HG03432 (cell line): Measurements from ENCODE around the gene FAM3C.

Source experiments
- ATAC-seq: cut with Tn5 transposase; IDR thresholded peaks from one replicate; pipeline ENCODE4 v1.9.1; 2021; ENCODE audit warnings: mild to moderate bottlenecking, moderate library complexity; ENCODE audit not compliant: unreplicated experiment

Gene FAM3C

DNA sequence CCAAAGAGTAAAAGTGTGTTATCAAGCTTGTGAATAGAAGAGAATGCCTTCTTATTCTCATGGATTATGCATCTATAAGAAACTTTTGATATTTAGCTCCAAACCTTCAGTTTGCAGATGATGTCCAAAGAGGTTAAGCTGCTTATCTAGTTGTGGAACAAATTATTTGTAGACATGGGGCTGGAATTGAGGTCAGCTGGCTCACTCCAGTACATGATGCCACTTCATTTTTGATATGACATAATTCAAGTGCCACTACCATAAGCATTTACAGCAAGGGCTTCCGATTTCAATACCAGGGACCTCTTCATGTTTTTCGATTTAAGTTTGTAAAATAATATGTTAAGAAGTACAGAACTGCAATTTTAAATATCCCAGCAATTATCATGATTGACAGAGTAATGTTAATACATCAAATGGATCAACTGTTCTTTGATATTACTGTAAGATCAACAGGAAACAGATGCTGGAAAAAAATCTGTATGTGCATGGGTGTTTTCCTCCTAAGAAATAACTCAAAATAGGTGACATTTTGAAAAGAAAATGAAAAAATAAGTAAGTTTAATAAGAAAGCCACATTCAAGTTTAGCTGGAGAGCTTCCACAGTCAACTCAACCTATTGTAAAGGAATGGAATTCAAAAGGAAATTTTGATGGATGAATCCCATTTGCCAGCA, 12.7 kb downstream of the FAM3C start:
- no peak for ATAC-seq

DNA sequence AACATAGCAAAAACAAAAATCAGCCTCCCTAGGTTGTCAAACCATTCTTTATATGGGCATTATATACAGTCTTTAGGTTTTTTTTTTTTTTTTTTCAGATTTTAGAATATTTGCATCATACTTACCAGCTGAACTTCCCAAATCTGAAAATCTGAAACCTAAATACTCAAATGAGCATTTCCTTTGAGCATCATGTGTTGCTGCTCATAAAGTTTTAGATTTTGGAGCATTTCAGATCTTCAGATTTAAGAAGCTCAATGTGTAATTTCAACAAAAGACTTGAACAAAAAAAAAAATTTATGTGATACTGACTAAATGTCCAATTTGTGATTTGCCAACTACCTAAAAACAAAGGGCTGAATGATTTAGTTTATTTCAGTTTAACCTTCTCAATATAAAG, 13.6 kb downstream of the FAM3C start:
- no peak for ATAC-seq

DNA sequence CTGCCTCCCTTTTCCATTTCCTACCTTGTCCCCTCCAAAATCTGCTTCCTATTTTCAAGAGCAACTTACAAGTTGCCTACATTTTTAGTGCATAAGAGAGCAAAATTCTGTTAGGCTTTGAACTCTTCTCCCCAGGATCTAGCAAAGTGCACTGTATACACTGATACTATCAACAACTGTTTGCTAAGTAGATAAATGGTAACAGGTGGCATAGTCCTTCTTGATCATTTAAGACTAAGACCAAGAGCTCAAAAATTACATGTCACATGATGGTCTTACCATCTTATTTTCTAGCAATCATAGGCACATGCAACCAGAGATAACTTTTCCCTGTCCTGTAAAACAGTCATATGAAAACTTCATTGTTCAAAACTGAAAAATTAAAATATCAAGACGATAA, 16.2 kb downstream of the FAM3C start:
- ATAC-seq: no peak

DNA sequence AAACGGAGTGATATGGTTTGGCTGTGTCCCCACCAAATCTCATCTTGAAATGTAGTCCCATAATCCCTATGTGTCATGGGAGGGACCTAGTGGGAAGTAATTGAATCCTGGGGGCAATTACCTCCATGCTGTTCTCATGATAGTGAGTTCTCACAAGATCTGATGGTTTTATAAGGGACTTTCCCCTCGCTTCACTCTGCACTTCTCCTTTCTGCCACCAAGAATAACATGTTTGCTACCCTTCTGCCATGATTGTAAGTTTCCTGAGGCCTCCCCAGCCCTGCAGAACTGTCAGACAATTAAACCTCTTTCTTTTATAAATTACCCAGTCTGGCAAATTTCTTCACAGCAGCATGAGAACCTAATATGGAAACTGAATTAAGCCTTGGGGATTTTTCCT, 19.1 kb downstream of the FAM3C start:
- no peak for ATAC-seq

DNA sequence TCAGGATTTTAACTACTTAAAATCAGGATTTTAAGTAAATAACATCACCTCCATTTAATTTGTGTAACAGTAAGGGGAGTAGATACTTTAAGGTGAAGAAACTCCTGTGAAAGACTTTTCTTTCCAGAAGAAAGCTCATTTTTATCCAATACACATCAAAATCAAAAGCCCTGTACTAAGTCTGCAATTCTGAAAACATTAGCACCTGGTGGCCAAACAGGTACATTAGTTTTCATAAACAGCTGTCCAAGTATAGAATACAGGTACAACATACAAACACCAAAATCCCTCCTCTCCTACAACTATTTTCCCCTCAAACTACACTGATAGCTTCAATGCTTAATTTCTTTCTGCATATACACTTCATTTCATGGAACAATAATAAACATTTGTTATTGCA, 22.9 kb downstream of the FAM3C start:
- ATAC-seq: no peak

DNA sequence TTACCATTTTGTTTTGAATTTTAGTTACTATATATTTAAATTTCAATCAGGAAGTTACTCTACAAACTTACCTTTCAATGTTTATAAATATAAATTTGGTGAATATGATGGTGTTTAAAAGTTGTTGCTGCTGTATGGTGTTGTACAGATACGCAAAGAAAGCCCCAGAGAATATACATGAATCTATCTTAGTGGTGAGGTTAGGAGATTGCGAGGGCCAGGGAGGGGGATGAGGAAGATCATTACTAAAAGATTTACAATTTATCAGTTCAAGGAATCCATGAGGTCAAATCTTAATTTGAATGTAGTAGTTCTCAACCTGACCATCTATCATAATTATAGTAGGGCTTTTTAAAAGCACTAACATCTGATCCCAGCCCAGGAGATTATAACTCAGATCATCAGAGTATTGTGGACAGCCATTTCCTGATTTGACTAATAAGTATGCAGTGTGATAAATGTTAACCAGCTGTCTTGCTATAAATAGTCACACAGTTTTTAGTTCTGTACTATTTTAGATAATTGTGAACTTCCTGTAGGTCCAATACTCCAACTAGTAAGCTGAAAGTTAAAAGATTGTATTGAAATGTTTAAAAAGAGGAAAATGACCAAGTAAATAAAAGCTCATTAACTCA, 23.6 kb downstream of the FAM3C start:
- peak; percentile 91 for ATAC-seq

DNA sequence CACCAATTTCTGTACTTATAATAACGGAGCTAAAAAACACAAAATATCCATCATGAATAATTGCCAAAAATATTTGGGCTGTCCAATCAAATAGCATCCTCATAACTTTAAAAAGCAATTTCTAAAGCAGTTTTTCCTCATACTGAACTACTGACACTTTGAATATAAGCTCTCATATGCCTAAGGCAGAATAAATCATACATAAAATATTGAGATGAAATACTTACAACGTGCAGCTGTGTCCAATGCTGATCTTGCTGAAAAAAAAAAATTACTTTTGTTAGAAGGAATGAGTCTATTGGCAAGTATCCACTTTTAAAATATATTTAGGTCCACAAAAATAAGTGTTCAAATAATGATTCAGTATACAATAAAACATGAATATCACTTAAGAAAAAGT, 24.2 kb downstream of the FAM3C start:
- ATAC-seq: no peak

DNA sequence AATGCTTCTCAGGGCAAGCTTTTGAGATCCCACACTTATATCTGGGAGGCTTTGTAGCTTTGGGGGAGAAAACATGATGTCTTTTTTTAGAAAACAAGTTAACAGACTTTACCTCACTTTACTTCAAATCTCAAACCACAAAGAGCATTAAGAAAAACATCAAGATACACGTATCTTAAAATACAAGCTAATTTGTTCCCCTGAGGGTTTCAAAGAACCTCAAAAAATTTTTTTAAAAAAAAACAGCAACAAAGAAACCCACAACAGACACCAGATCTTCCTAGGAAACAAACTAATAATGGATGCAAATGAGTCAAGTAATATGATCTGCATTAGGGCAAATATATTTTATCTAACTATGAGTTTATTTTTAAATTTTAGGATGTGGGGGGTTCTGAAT, 24.7 kb downstream of the FAM3C start:
- ATAC-seq: no peak

DNA sequence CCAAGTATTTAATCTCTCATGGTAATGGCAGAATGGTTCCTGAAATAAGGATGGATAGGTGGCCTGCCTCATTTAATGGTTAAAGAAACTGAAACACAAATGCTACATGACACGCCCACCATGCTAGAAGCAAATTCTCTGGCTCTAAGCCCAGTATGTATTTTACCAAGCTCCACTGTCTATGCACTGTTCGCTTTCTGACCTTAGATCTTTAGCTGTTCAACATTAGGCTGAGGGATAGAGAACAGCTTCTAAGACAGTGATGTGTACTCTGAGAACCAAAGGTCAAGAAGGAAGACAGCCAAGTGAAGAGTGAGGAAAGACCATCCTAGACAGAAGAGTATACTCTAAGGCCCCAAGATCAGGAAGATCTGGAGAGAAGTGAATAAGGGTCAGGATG, 26.6 kb downstream of the FAM3C start:
- ATAC-seq: peak; percentile 52

DNA sequence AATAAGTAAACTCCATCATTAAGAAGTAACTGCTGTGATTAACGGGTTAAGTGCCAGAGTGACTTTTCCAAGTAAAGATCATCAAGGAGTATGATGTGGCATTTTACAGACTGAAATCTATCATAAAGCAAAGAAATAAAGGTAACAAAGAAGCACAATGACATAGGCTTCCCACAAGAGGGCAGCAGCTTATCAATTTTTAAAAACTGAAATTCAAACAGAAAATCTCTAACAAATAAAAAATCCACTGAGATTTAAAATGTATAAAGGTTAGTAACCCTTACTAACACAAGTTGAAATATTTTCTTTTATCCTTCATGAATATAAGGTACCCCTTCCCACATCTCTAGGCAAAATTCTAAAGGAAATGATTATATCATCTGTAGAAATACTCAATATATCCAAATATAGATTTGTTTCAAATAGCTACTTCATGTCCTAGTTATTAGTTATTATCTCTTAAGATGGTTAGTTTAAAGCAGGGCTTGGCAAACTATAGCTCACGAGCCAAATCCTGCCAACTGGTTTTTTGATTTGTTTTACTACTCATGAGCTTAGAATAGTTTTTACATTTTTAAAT, 29.2 kb downstream of the FAM3C start:
- no peak for ATAC-seq

DNA sequence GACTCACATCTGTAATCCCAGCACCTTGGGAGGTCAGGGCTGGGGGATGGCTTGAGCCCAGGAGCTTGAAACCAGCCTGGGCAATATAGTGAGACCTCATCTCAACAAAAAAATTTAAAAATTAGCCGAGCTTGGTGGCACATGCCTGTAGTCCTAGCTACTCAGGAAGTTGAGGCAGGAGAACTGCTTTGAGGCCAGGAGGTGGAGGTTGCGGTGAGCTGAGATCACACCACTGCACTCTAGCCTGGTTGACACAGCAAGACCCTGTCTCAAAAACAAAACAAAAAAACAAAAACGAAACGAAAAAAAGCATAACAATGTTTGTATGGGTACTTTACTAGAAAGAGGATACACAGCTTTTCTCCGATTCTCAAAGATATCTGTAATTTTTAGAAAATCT, 35.5 kb downstream of the FAM3C start:
- no peak for ATAC-seq

DNA sequence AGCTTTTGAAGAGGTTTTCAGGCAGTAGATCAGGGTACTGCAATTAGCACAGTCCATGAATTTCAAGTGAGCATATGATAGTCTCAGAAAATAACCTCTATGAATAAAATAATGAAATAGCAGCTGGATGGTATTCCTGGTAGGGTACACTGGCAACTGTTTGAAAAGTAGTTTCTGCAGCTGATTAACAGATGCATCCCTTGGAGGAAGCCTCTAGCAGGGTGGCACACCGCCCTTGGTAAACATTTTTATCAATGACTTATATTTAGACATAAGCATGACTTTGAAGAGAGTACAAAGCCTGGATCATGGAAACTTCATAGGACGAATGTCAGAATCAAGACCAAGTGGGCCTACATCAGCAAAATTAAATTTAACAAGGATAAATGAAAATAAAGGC, 40.5 kb downstream of the FAM3C start:
- ATAC-seq: no peak

DNA sequence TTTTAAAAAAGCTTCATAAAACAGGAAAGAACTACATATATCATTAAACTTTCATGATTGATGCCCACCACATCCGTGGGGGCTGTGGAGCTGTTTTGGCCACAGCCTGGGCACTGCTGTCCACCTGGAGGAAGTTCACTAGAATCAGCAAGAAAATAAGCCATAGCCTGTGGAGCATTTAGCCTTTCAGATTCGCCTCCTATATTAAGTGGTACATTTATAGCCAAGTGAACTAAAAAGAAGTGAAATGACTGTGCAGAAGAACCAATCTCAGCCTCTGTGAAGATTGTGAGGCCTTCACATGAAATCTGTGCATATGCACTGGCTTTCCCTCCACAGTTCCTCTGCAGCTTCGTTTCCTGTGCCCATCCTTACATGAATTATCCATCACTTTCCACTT, 43.8 kb downstream of the FAM3C start:
- peak; percentile 77 for ATAC-seq

DNA sequence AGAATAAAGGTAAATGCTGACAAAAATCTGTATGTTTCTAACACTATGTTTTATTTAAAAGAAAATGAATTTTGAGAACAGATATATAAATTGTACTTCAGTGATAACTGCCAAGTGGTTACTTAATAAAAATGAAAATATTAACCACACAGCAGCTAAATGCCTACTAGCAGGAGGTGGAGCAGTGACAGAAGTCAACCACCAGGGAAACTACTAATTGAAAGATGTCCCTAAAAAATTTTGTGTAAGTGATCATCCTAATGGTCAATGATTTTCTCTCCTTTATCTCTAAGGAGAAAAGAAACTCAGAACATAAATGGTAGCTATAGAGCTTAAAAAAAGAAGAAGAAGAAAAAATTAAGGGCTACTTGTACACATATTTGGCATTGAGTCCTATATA, 44.4 kb downstream of the FAM3C start:
- ATAC-seq: peak; percentile 20

DNA sequence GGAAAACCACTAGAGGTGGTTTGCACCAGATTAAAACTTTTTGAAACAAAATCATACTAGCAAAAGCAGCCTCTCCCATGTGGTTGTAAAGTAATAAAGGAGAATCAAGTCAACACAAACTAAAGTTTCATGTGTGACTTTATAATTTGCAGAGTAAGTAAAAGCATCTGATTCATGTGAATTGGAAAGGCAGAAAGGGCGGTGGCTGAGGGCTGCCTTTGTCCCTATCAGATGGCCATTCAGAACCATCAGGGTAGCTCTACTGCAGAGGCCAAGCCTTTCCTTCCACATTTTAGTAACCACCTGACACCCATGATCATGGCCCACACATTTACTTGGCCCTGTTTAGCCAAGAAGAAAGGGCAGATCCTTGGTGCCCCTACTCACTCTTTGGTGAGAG, 51.6 kb downstream of the FAM3C start:
- ATAC-seq: no peak

DNA sequence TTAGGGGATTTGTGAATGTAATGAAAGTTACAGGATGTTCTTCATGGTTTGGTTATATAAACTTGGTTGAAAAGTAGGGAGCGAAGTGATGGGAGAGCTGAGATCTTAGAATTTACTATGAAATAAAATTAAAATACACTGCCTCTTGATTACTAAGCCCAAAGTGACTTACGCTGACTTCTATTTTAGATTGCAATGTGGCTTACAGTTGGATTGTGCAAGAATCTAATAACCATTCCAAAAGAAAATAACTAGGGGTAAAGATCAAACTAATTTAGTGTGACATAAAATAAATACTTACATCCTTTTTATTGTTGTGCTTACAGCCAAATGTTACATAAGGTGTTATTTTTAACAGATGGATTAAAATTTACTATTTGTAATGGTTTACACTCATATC, 52.0 kb downstream of the FAM3C start:
- no peak for ATAC-seq

DNA sequence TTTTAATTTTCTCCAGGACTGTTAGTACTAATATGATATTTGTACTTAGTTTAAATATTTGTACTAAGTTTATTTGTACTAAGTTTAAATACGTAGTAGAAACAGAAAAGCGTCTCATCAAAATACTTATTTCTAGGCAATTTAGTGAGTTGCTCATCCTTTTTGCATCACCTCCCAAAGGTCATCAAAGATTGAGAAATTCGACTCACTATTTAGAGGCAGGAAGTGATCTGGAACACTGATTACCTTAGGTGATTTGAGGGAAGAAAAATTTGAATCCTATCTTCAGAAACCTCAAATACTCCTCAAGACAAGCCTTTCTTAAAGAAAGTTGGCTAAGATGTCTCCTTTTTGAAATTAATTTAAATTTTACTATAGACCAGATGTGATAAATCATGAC, 52.8 kb downstream of the FAM3C start:
- no peak for ATAC-seq

DNA sequence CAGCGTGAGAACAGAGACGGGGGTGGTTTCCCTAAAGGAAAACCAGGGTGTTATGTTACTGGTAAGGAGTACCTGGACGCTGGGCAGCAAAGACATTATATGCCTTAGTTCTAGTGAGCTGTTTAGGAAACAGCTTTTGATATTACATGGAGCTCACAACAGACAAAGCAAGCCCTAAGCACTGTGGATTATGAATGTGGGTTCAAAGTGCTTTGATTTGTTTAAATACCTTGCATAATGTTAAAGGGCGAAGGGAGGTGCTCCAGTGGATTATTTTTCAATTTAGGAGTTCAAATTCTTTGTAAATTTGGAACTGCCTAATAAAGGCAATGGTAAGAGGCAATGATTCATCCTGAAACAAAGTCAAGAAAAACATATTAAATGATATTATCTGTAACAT, 53.5 kb downstream of the FAM3C start:
- no peak for ATAC-seq

DNA sequence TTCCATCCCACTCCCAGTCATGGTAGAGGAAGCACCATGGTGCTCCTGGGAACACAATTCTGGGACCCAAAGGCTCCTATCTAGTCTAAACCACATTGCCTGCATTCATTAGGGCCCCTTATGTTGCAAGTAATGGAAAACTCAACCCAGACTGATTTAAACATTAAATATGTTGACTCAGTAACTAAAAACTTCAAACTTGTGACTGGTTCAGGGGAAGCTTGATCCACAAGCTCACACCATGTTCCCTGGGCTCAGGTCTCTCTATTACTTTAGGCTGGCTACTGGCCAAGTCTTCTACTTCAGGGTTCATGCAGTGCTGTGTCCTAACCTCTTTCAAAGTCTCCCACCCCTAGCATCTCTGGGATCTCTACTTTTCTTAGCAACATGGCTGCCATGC, 54.2 kb downstream of the FAM3C start:
- ATAC-seq: no peak

DNA sequence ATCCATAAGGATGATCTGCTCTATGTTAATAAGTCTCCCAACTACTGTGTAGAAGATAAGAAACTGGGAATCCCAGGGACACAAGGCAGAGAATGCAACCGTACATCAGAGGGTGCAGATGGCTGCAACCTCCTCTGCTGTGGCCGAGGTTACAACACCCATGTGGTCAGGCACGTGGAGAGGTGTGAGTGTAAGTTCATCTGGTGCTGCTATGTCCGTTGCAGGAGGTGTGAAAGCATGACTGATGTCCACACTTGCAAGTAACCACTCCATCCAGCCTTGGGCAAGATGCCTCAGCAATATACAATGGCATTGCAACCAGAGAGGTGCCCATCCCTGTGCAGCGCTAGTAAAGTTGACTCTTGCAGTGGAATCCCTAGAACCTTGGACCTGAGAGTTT, 57.0 kb downstream of the FAM3C start:
- ATAC-seq: no peak

DNA sequence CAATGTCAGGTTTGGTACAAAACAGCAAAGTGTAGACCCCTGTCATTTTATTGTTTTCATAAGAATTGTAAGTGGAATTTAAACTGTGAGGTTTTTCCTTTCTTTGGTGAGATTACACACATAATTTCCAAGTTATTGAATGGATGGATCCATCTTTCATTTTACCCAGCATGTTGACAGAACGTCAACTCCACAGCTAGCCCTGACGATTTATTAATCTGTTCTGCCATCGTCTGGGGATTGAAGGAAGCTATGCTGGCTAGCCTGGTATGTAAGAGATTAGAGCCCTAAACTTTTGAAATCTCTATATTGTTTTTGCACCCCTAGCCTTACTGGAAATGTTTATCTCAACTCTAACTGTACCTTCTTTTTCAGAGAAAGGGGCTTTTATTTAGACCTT, 58.7 kb downstream of the FAM3C start:
- ATAC-seq: peak; percentile 72

DNA sequence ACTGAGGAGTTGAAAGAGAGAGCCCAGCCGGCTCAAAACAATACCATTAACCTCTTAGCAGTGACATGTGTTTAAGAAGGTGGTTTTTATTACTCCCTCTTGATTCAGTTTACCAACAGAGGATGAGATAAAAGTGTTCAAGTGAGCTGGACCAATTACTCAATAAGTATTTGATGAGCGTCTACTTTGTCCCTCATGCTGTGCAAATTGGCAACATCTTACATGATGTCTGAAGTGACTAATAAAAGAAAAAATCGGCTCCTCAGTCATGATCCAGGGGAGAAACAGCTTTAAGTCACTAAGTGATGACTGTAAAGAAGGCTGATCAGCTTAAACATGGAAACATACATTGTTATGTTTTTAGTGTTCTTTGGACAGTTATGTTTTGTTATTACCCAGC, 59.5 kb downstream of the FAM3C start:
- ATAC-seq: no peak
